Measurements from ENCODE around the gene MADD. TPM values are rescaled to one million over a fixed set of nuclear protein-coding genes. Genes with fewer than 3 reads are reported as not detected.

Gene MADD
- polyA plus RNA-seq, 1 donor, result 49.8 TPM

- Histone ChIP-seq H3K9me3 (ENCODE audit: control insufficient read depth, low read depth, low read length) (no peaks in the 10 kb centered on the region), H3K4me3 (ENCODE audit: low read length) (no peak overlapping the region), H3K27me3 (ENCODE audit: control insufficient read depth, insufficient read depth, low read length) (no peaks in the 10 kb centered on the region), H3K27ac (ENCODE audit: low read length) (no peak overlapping the region), H3K4me1 (ENCODE audit: control insufficient read depth, insufficient read depth, low read length) (no peaks in the 10 kb centered on the region), H3K36me3 (ENCODE audit: control insufficient read depth, insufficient read depth, low read length) (no peaks in the 10 kb centered on the region)
- WGBS (ENCODE audit: insufficient coverage, low lambda C conversion rate), result no CpG with 5 or more reads among the region's 27 CpGs
- DNase-seq, result no peak
Observed at GRCh38 chr11:47338396-47339241, 68.7 kb downstream of the MADD start.

- Histone ChIP-seq H3K36me3 (ENCODE audit: control insufficient read depth, insufficient read depth, low read length) (no peaks in the 10 kb centered on the region), H3K4me3 (ENCODE audit: low read length) (no peak overlapping the region), H3K9me3 (ENCODE audit: control insufficient read depth, low read depth, low read length) (no peaks in the 10 kb centered on the region), H3K27ac (ENCODE audit: low read length) (no peak overlapping the region), H3K4me1 (ENCODE audit: control insufficient read depth, insufficient read depth, low read length) (no peaks in the 10 kb centered on the region), H3K27me3 (ENCODE audit: control insufficient read depth, insufficient read depth, low read length) (no peaks in the 10 kb centered on the region)
- 60% methylated on average over 1 of the region's 9 CpGs for WGBS (ENCODE audit: insufficient coverage, low lambda C conversion rate)
- no peak for DNase-seq
Observed at GRCh38 chr11:47340010-47340409, 70.1 kb downstream of the MADD start.

GRCh38 chr11:47340980-47341775, 71.2 kb downstream of the MADD start:
- no peak for DNase-seq
- Histone ChIP-seq H3K9me3 (ENCODE audit: control insufficient read depth, low read depth, low read length) (no peaks in the 10 kb centered on the region), H3K4me3 (ENCODE audit: low read length) (no peak overlapping the region), H3K4me1 (ENCODE audit: control insufficient read depth, insufficient read depth, low read length) (no peaks in the 10 kb centered on the region), H3K27me3 (ENCODE audit: control insufficient read depth, insufficient read depth, low read length) (no peaks in the 10 kb centered on the region), H3K36me3 (ENCODE audit: control insufficient read depth, insufficient read depth, low read length) (no peaks in the 10 kb centered on the region), H3K27ac (ENCODE audit: low read length) (no peak overlapping the region)
- 83% methylated on average over 1 of the region's 18 CpGs for WGBS (ENCODE audit: insufficient coverage, low lambda C conversion rate)

GRCh38 chr11:47342036-47342803, 72.3 kb downstream of the MADD start:
- H3K9me3 ChIP-seq (ENCODE audit: control insufficient read depth, low read depth, low read length), result no peaks in the 10 kb centered on the region
- H3K4me3 ChIP-seq (ENCODE audit: low read length), result no peak overlapping the region
- H3K27ac ChIP-seq (ENCODE audit: low read length), result no peak overlapping the region
- no peaks in the 10 kb centered on the region for H3K27me3 ChIP-seq (ENCODE audit: control insufficient read depth, insufficient read depth, low read length)
- H3K4me1 ChIP-seq (ENCODE audit: control insufficient read depth, insufficient read depth, low read length), result no peaks in the 10 kb centered on the region
- no peaks in the 10 kb centered on the region for H3K36me3 ChIP-seq (ENCODE audit: control insufficient read depth, insufficient read depth, low read length)
- WGBS (ENCODE audit: insufficient coverage, low lambda C conversion rate), result no CpG with 5 or more reads among the region's 24 CpGs
- DNase-seq, result no peak

- no peaks in the 10 kb centered on the region for H3K4me1 ChIP-seq (ENCODE audit: control insufficient read depth, insufficient read depth, low read length)
- no peak overlapping the region for H3K27ac ChIP-seq (ENCODE audit: low read length)
- no peaks in the 10 kb centered on the region for H3K36me3 ChIP-seq (ENCODE audit: control insufficient read depth, insufficient read depth, low read length)
- DNase-seq, result no peak
- H3K9me3 ChIP-seq (ENCODE audit: control insufficient read depth, low read depth, low read length), result no peaks in the 10 kb centered on the region
- no peaks in the 10 kb centered on the region for H3K27me3 ChIP-seq (ENCODE audit: control insufficient read depth, insufficient read depth, low read length)
- H3K4me3 ChIP-seq (ENCODE audit: low read length), result no peak overlapping the region
- WGBS (ENCODE audit: insufficient coverage, low lambda C conversion rate), result no CpG with 5 or more reads among the region's 15 CpGs
Observed at GRCh38 chr11:47342854-47343253, 72.9 kb downstream of the MADD start.

GRCh38 chr11:47345890-47346563, 76.1 kb downstream of the MADD start:
- H3K27ac ChIP-seq (ENCODE audit: low read length), result no peak overlapping the region
- H3K27me3 ChIP-seq (ENCODE audit: control insufficient read depth, insufficient read depth, low read length), result no peaks in the 10 kb centered on the region
- no peaks in the 10 kb centered on the region for H3K4me1 ChIP-seq (ENCODE audit: control insufficient read depth, insufficient read depth, low read length)
- H3K4me3 ChIP-seq (ENCODE audit: low read length), result no peak overlapping the region
- no peak for DNase-seq
- H3K9me3 ChIP-seq (ENCODE audit: control insufficient read depth, low read depth, low read length), result no peaks in the 10 kb centered on the region
- H3K36me3 ChIP-seq (ENCODE audit: control insufficient read depth, insufficient read depth, low read length), result no peaks in the 10 kb centered on the region
- 100% methylated on average over 6 of the region's 18 CpGs for WGBS (ENCODE audit: insufficient coverage, low lambda C conversion rate)

GRCh38 chr11:47347137-47347536, 77.2 kb downstream of the MADD start:
- no peaks in the 10 kb centered on the region for H3K27me3 ChIP-seq (ENCODE audit: control insufficient read depth, insufficient read depth, low read length)
- no CpG with 5 or more reads among the region's 5 CpGs for WGBS (ENCODE audit: insufficient coverage, low lambda C conversion rate)
- H3K36me3 ChIP-seq (ENCODE audit: control insufficient read depth, insufficient read depth, low read length), result no peaks in the 10 kb centered on the region
- H3K27ac ChIP-seq (ENCODE audit: low read length), result no peak overlapping the region
- DNase-seq, result no peak
- no peaks in the 10 kb centered on the region for H3K9me3 ChIP-seq (ENCODE audit: control insufficient read depth, low read depth, low read length)
- H3K4me3 ChIP-seq (ENCODE audit: low read length), result no peak overlapping the region
- no peaks in the 10 kb centered on the region for H3K4me1 ChIP-seq (ENCODE audit: control insufficient read depth, insufficient read depth, low read length)

- no peak for DNase-seq
- WGBS (ENCODE audit: insufficient coverage, low lambda C conversion rate), result no CpG with 5 or more reads among the region's 24 CpGs
- H3K4me1 ChIP-seq (ENCODE audit: control insufficient read depth, insufficient read depth, low read length), result no peaks in the 10 kb centered on the region
- no peak overlapping the region for H3K27ac ChIP-seq (ENCODE audit: low read length)
- no peaks in the 10 kb centered on the region for H3K36me3 ChIP-seq (ENCODE audit: control insufficient read depth, insufficient read depth, low read length)
- H3K4me3 ChIP-seq (ENCODE audit: low read length), result no peak overlapping the region
- no peaks in the 10 kb centered on the region for H3K9me3 ChIP-seq (ENCODE audit: control insufficient read depth, low read depth, low read length)
- H3K27me3 ChIP-seq (ENCODE audit: control insufficient read depth, insufficient read depth, low read length), result no peaks in the 10 kb centered on the region
Observed at GRCh38 chr11:47348131-47348802, 78.3 kb downstream of the MADD start.

GRCh38 chr11:47348859-47349258, 78.9 kb downstream of the MADD start:
- WGBS (ENCODE audit: insufficient coverage, low lambda C conversion rate), result no CpG with 5 or more reads among the region's 8 CpGs
- H3K4me1 ChIP-seq (ENCODE audit: control insufficient read depth, insufficient read depth, low read length), result no peaks in the 10 kb centered on the region
- H3K9me3 ChIP-seq (ENCODE audit: control insufficient read depth, low read depth, low read length), result no peaks in the 10 kb centered on the region
- no peaks in the 10 kb centered on the region for H3K36me3 ChIP-seq (ENCODE audit: control insufficient read depth, insufficient read depth, low read length)
- H3K27ac ChIP-seq (ENCODE audit: low read length), result no peak overlapping the region
- no peaks in the 10 kb centered on the region for H3K27me3 ChIP-seq (ENCODE audit: control insufficient read depth, insufficient read depth, low read length)
- DNase-seq, result no peak
- no peak overlapping the region for H3K4me3 ChIP-seq (ENCODE audit: low read length)

Measured in large intestine (tissue), 3 donors.